HL-60/S4 treated with phorbol 12-myristate 13-acetate at 8.2 ng/mL for 4 days and 3 days (cell line): Measurements from ENCODE around the gene FIGN.

Source experiments
- in situ Hi-C: fragments of 300-500 bp; cut with MboI; formaldehyde crosslinking; loops from 2 replicates; pipeline ENCODE4 v1.15.0; 2022; ENCODE audit warnings: low sequenced_read_pairs

The FIGN gene

DNA sequence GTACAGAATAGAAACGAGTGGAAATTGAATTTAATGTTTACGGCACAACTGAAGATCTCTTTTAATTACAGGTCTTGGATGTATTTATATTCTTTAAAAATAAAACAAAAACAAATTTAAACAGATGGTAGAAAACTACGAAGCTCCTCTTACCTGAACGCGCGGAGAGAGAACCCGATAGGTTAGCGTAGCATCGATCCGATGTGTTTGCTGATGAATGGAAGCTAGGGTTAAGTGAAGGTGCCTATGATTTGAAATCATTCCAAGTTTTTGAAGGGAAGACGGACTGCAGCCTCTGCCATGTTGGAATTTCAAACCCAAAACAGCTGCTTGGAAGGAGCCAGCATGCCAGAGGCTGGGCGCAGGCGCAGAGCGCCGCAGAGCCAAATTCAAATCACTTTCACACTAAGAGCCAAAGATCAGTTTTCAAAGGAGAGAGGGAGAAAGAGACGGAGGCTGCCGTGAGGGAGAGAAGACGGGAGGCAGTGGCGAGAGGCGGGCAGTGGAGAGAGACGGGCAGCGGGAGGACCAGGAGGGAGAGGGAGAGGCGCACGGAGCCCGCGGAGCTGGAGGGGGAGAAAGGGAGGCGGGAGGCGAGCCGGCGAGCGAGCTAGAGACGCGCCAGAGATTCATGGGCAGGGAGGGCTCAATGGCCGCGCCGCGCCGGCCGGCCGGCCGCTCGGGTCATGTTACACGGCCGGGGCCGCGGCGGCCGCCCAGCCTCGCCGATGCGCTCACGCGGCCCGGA is at the start of gene FIGN:
Gene FIGN, minus strand, starts transcription at position 324 of the 748 bp plus-strand sequence. CDS start 1,081 bp downstream, outside the sequence.
- in situ Hi-C loops = no loop called here

GRCh38 chr2:163785162-163785561 is 49.4 kb upstream of the FIGN start:
- in situ Hi-C loops = no loop called here

- in situ Hi-C loops = no loop called here
Measured at GRCh38 chr2:163779970-163780597, 44.3 kb upstream of the FIGN start.

- in situ Hi-C loops = no loop called here
Measured at GRCh38 chr2:163778045-163778781, 42.4 kb upstream of the FIGN start.

DNA sequence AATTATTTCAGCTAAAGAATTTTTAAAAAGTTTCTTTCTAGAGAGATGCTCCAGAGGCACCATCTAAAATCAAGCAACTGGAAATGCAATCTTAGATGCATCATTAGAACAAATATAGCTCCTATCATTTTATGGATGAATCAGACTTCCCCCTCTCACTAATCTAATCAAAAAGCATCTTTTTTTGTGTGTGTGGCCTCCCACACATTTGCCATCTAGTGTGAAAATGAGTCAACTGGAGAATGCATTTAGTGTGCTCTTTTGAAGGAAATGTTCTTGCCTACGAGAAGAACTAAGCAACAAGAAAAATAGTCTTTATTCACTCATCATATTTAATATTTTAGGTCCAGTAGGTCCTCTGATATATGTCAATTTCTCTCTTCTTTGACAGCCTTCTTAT is 39.5 kb upstream of the FIGN start:
- in situ Hi-C loops = no loop called here

DNA sequence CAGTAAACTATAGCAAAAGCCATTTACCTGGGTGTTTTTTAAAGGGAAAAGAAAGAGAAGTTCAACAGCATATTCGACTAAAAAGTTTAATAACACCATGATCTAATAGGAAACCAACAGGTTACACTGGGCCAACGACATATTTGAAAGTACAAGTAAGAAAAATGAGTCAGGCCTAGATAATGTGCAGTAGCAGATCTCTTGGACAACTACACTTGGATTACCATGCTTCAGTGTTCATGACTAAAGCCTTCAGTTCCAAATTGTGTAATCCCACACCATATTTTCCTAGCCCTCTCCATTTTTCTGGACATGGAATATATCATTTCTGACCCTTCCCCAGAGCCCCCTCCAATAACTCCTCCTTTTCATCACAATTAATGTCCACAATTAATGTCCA is 39.1 kb upstream of the FIGN start:
- in situ Hi-C loops = no loop called here

DNA sequence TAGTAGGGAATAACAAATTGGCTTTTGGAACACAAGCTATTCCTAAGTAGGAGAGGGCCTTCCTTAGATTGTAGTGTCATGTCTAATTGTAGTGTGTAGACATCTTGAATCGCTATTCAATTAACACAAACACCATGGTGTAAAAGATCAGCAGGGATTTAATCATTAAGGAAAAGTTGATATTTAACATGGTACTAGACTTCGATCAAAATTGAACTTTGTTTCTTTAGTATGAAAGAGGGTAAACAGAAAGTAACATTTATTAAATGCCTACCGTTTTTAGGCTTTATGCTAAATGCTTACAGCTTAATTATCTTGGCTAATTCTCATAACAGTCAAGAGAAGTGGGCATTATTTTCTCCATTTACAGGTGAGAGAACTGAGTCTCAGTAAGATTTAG is 37.5 kb upstream of the FIGN start:
- in situ Hi-C loops = no loop called here

- in situ Hi-C loops = no loop called here
Measured at GRCh38 chr2:163771596-163771995, 35.8 kb upstream of the FIGN start.

GRCh38 chr2:163768881-163769695 is 33.3 kb upstream of the FIGN start:
- in situ Hi-C loops = no loop called here

- in situ Hi-C loops = no loop called here
Measured at GRCh38 chr2:163767097-163767496, 31.3 kb upstream of the FIGN start.

DNA sequence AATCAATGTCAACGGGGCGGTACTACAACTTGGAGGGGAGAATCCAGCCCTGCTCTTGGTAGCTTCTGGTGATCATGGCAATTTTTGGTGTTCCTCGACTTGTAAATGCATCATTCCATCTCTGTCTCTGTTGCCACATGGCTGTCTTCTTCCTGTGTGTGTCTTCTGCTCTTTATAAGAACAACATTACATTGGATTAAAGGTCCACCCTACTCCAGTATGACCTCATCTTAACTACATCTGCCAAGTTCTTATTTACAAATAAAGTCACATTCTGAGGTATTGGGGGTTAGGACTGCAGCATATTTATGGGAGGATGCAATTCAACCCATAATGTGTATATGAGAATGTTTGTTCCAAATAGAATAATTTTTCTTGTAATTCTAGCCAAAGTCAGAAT is 28.8 kb upstream of the FIGN start:
- in situ Hi-C loops = no loop called here

- in situ Hi-C loops = no loop called here
Measured at GRCh38 chr2:163759013-163759412, 23.2 kb upstream of the FIGN start.

DNA sequence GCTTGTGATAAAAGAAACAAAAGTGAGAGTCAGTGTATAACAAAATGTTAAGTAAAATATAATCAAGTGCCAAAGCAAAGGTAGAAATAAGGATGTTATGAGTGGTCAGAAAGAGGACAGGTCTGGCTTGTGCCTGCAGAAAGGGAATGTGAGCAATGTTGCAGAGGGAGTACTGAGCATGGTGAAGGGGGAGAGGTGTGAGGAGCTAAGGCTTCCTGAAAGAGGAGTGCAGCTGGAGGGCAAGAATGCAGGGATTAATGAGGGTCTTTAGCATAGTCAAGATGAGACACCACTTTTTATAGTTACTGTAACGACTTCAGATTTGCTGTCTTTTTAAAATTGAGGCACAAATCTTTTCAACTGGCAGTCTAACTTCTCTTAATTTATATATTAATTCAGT is 22.0 kb upstream of the FIGN start:
- in situ Hi-C loops = no loop called here

GRCh38 chr2:163756588-163756987 is 20.8 kb upstream of the FIGN start:
- in situ Hi-C loops = no loop called here

- in situ Hi-C loops = no loop called here
Measured at GRCh38 chr2:163755366-163755765, 19.6 kb upstream of the FIGN start.

- in situ Hi-C loops = no loop called here
Measured at GRCh38 chr2:163753726-163754125, 17.9 kb upstream of the FIGN start.

- in situ Hi-C loops = no loop called here
Measured at GRCh38 chr2:163752267-163752666, 16.5 kb upstream of the FIGN start.

DNA sequence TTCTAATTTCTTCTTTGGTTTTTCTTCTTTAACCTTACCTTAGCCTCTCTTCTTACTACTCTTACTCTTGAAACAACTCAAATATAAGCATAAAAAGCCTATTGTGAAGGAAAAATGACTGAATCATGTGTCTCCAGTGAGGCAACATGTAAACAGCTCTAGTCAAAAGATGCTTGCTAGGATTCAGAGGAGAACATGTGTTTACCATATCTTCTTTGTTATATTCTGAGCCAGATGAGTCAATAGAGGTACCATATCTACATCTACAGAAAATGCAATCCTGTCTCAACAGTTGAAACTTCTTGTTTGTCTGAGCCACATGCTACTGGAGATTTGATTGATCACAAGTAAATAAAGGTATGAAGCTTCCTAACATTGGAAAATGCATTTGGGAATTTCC is 15.9 kb upstream of the FIGN start:
- in situ Hi-C loops = no loop called here

DNA sequence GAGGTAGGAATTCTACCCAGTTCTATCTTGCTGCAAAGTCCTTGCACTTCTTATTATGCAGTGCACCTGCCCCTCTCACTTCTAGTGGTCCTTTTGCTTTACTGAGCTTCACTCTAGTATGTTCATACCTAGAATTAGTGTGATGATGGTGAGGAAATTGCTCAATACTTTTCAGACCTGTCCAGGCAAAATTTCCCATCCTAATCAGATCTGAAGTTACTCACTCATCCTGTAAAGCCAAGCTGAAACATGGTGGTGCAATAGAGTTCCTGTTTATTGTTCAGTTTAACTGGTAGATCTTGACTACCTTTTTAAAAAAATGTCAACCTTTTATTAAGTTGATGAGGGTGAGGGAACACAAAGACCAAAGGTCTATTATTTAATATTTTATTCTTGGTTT is 12.6 kb upstream of the FIGN start:
- in situ Hi-C loops = no loop called here

- in situ Hi-C loops = no loop called here
Measured at GRCh38 chr2:163741435-163741834, 5.6 kb upstream of the FIGN start.

DNA sequence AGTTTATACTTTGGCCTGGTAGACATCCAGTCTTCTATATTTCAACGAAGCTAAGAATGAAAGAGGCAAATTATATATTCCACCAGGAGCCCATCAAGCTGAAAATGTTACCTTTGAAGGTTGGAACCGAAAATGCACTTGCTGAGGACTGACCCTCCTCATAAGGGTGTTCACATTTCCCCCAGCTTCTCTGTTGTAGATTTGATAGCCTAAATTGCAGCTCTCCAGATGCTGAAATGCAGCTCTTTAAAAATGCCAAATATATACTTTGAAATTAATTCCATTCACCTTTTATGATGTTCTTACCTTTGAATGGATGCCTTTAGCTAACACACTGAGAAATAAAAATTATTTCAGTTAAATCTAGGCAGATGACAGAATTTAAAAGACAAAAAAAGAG is 1.8 kb upstream of the FIGN start:
- in situ Hi-C loops = no loop called here
